HepG2 (cell line): ENCODE data around the gene PRRC2A. TPM values are rescaled to one million over a fixed set of nuclear protein-coding genes. Genes with fewer than 3 reads are reported as not detected.

ENCODE experiments used
- DNMT3B ChIP-seq: conservative IDR thresholded peaks from 2 replicates; pipeline ENCODE4 v1.6.1; 2016; ENCODE audit warnings: missing biosample characterization, control low read depth
- FOXP1 ChIP-seq, 2 experiments: fragments of 450-650 bp in 1 of 2; IDR thresholded peaks; 2 replicates each; pipeline ENCODE4 v1.6.1; 2017 to 2018; ENCODE audit warnings: antibody characterized with exemption in 1 of 2
- KDM3A ChIP-seq: IDR thresholded peaks from 2 replicates; pipeline ENCODE4 v1.6.1; 2018; ENCODE audit warnings: low read depth, missing compliant biosample characterization
- KDM4B ChIP-seq: sonication (generic); formaldehyde crosslinking; IDR thresholded peaks from 2 replicates; pipeline ENCODE4 v1.4.0; 2020; ENCODE audit warnings: missing genetic modification reagents
- MTF1 ChIP-seq: sonication (generic); formaldehyde crosslinking; IDR thresholded peaks from 2 replicates; pipeline ENCODE4 v1.5.0; 2020; ENCODE audit warnings: missing genetic modification reagents
- PHF5A ChIP-seq: IDR thresholded peaks from one replicate; pipeline ENCODE4 v1.6.1; 2018; ENCODE audit warnings: low read depth, missing genetic modification reagents; ENCODE audit not compliant: unreplicated experiment
- POLR2AphosphoS2 ChIP-seq: IDR thresholded peaks from 2 replicates; pipeline ENCODE4 v1.6.1; 2011; ENCODE audit warnings: low read depth, low read length, improper control_type of control experiment
- RXRA ChIP-seq: sonication (generic); formaldehyde crosslinking; IDR thresholded peaks from 2 replicates; pipeline ENCODE4 v1.5.1; 2020; ENCODE audit warnings: missing genetic modification reagents
- SIX4 ChIP-seq: sonication (generic); formaldehyde crosslinking; IDR thresholded peaks from 2 replicates; pipeline ENCODE4 v1.4.0; 2020; ENCODE audit warnings: missing genetic modification reagents
- SOX13 ChIP-seq, 3 experiments: fragments of 450-650 bp in 1 of 3; sonication (generic) in 1 of 3; formaldehyde crosslinking in 1 of 3; IDR thresholded peaks in 2 of 3; conservative IDR thresholded peaks in 1 of 3; 2 replicates each; pipeline versions ENCODE4 v1.5.0 to v1.6.1; 2016 to 2020; ENCODE audit warnings: antibody characterized with exemption in 1 of 3, mild to moderate bottlenecking in 1 of 3, missing compliant biosample characterization in 1 of 3, missing genetic modification reagents in 1 of 3, moderate library complexity in 1 of 3
- THAP11 ChIP-seq: IDR thresholded peaks from 2 replicates; pipeline ENCODE4 v1.6.1; 2016; ENCODE audit warnings: missing biosample characterization, missing genetic modification reagents
- U2AF2 ChIP-seq: fragments of 200-400 bp; formaldehyde crosslinking; IDR thresholded peaks from 2 replicates; pipeline ENCODE4 v1.6.1; 2017; ENCODE audit warnings: low read depth, mild to moderate bottlenecking, low read length
- WIZ ChIP-seq: sonication (generic); formaldehyde crosslinking; IDR thresholded peaks from 2 replicates; pipeline ENCODE4 v1.5.1; 2020; ENCODE audit warnings: mild to moderate bottlenecking, missing genetic modification reagents
- YEATS2 ChIP-seq: sonication (generic); formaldehyde crosslinking; IDR thresholded peaks from 2 replicates; pipeline ENCODE4 v1.4.0; 2020; ENCODE audit warnings: missing genetic modification reagents, borderline replicate concordance
- ZBTB43 ChIP-seq: sonication (generic); formaldehyde crosslinking; conservative IDR thresholded peaks from 2 replicates; pipeline ENCODE4 v1.4.0; 2020; ENCODE audit warnings: missing genetic modification reagents
- ZNF280B ChIP-seq: sonication (generic); formaldehyde crosslinking; IDR thresholded peaks from 2 replicates; pipeline ENCODE4 v1.5.0; 2020; ENCODE audit warnings: missing genetic modification reagents, mild to moderate bottlenecking, borderline replicate concordance
- ZNF329 ChIP-seq: sonication (generic); formaldehyde crosslinking; IDR thresholded peaks from 2 replicates; pipeline ENCODE4 v1.9.0; 2021; ENCODE audit warnings: low read depth, mild to moderate bottlenecking, missing genetic modification reagents
- ZNF598 ChIP-seq: sonication (generic); formaldehyde crosslinking; IDR thresholded peaks from 2 replicates; pipeline ENCODE4 v1.5.1; 2020; ENCODE audit warnings: mild to moderate bottlenecking, missing genetic modification reagents, borderline replicate concordance
- ZSCAN30 ChIP-seq: sonication (generic); formaldehyde crosslinking; IDR thresholded peaks from 2 replicates; pipeline ENCODE4 v1.5.0; 2020; ENCODE audit warnings: mild to moderate bottlenecking, missing genetic modification reagents
- polyA plus RNA-seq, 8 experiments: library from polyadenylated mRNA; depleted of rRNA in 3 of 8; stranded (reverse) in 7 of 8; unstranded in 1 of 8; fragments of >200 nt; fragmentation: Illumina TruSeq in 4 of 8; extraction: Trizol in 4 of 8; gene quantifications; 2 replicates each; pipeline versions ENCODE4 v1.2.1 to v1.2.3, GENCODE V29; 2011 to 2016; ENCODE audit warnings: low read depth in 4 of 8, missing spikeins in 1 of 8, mixed read lengths in 1 of 8; ENCODE audit not compliant: insufficient read depth in 1 of 8
- total RNA-seq, 5 experiments: library from RNA; depleted of rRNA; stranded (reverse); fragments of >200 nt; fragmentation: Illumina TruSeq; extraction: Trizol; gene quantifications; 2 replicates each; pipeline ENCODE4 v1.2.3, GENCODE V29; 2016; ENCODE audit warnings: low read depth in 1 of 5
- TF ChIP-seq, protein P1 (sequence below): sonication (generic); formaldehyde crosslinking; IDR thresholded peaks from 2 replicates; pipeline ENCODE4 v1.8.0; 2022; ENCODE audit warnings: low read depth, missing genetic modification reagents
- TF ChIP-seq, protein P2 (sequence below): sonication (generic); formaldehyde crosslinking; conservative IDR thresholded peaks from 2 replicates; pipeline ENCODE4 v1.4.0; 2020; ENCODE audit warnings: mild to moderate bottlenecking, missing genetic modification reagents, moderate library complexity

PRRC2A gene
- total and polyA plus RNA-seq, 2 of the 13 experiments (the other 11 are each of a cell fraction or from before 2014, with no cell fraction given): 38.9 to 47.4 TPM

- no peak for TF ChIP-seq WIZ (CRISPR knock-in tag)
- TF ChIP-seq, protein P1, sequence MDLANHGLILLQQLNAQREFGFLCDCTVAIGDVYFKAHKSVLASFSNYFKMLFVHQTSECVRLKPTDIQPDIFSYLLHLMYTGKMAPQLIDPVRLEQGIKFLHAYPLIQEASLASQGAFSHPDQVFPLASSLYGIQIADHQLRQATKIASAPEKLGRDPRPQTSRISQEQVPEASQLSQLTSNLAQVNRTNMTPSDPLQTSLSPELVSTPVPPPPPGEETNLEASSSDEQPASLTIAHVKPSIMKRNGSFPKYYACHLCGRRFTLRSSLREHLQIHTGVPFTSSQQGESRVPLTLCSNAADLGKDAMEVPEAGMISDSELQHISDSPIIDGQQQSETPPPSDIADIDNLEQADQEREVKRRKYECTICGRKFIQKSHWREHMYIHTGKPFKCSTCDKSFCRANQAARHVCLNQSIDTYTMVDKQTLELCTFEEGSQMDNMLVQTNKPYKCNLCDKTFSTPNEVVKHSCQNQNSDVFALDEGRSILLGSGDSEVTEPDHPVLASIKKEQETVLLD (CRISPR knock-in tag): peak; percentile 99
- TF ChIP-seq MTF1: no peak
- TF ChIP-seq KDM3A (CRISPR knock-in tag): peak; percentile 29; the same call in 1 of the 2 replicates
- TF ChIP-seq YEATS2 (CRISPR knock-in tag): peak; percentile 95
- TF ChIP-seq ZNF598 (CRISPR knock-in tag): peak; percentile 39; the same call in 1 of the 2 replicates
- 0 out of 2 replicates have a peak, but pooled peaks have one; percentile 6 for TF ChIP-seq SOX13 (IDR thresholded peaks at IDR 0.05)
- TF ChIP-seq SOX13 (CRISPR knock-in tag; conservative IDR thresholded peaks at IDR 0.05 in 1 of 2, IDR thresholded peaks at IDR 0.05 in 1 of 2): no peak
- 0 out of 2 replicates have a peak, but pooled peaks have one; percentile 30 for TF ChIP-seq U2AF2
- TF ChIP-seq POLR2AphosphoS2: no peak
- peak; percentile 47; the same call in 1 of the 2 replicates for TF ChIP-seq DNMT3B
- peak; percentile 55; the same call in 1 of the 2 replicates for TF ChIP-seq KDM4B (CRISPR knock-in tag)
- peak; percentile 19; the same call in 1 of the 2 replicates for TF ChIP-seq ZNF329 (CRISPR knock-in tag)
- TF ChIP-seq, protein P2, sequence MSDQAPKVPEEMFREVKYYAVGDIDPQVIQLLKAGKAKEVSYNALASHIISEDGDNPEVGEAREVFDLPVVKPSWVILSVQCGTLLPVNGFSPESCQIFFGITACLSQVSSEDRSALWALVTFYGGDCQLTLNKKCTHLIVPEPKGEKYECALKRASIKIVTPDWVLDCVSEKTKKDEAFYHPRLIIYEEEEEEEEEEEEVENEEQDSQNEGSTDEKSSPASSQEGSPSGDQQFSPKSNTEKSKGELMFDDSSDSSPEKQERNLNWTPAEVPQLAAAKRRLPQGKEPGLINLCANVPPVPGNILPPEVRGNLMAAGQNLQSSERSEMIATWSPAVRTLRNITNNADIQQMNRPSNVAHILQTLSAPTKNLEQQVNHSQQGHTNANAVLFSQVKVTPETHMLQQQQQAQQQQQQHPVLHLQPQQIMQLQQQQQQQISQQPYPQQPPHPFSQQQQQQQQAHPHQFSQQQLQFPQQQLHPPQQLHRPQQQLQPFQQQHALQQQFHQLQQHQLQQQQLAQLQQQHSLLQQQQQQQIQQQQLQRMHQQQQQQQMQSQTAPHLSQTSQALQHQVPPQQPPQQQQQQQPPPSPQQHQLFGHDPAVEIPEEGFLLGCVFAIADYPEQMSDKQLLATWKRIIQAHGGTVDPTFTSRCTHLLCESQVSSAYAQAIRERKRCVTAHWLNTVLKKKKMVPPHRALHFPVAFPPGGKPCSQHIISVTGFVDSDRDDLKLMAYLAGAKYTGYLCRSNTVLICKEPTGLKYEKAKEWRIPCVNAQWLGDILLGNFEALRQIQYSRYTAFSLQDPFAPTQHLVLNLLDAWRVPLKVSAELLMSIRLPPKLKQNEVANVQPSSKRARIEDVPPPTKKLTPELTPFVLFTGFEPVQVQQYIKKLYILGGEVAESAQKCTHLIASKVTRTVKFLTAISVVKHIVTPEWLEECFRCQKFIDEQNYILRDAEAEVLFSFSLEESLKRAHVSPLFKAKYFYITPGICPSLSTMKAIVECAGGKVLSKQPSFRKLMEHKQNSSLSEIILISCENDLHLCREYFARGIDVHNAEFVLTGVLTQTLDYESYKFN (CRISPR knock-in tag): 0 out of 2 replicates have a peak, but pooled peaks have one; percentile 6
- peak; percentile 85; the same call in 1 of the 2 replicates for TF ChIP-seq ZNF280B (CRISPR knock-in tag)
- TF ChIP-seq ZSCAN30 (CRISPR knock-in tag): peak; percentile 65; the same call in 1 of the 2 replicates
- peak; percentile 35; the same call in 1 of the 2 replicates for TF ChIP-seq THAP11 (CRISPR knock-in tag)
- no peak for TF ChIP-seq SIX4
- TF ChIP-seq FOXP1 (IDR thresholded peaks at IDR 0.05): no peak
- no peak for TF ChIP-seq FOXP1 (CRISPR knock-in tag; IDR thresholded peaks at IDR 0.05)
- TF ChIP-seq PHF5A (CRISPR knock-in tag): peak; percentile 65
- peak; percentile 26; the same call in 1 of the 2 replicates for TF ChIP-seq ZBTB43 (CRISPR knock-in tag)
- no peak for TF ChIP-seq RXRA
Measured at GRCh38 chr6:31620586-31621319, at the start of gene PRRC2A (continued).
